ENCODE measurements around the gene NEUROD2.
"Not testable (repeated sequence)": the region's sequence is repeated elsewhere in the genome, so short reads cannot be mapped to it uniquely, and the experiment has no call there.

The NEUROD2 gene

GRCh38 chr17:39601758-39602532 lies 5.8 kb downstream of the NEUROD2 start:
- DNase-seq: no peak

- no peak for DNase-seq
Observed at GRCh38 chr17:39600997-39601597, 6.6 kb downstream of the NEUROD2 start.

- DNase-seq: no peak
Observed at GRCh38 chr17:39600288-39600996, 7.3 kb downstream of the NEUROD2 start.

- DNase-seq: no peak
Observed at GRCh38 chr17:39599665-39600231, 8.0 kb downstream of the NEUROD2 start.

- no peak for DNase-seq
Observed at GRCh38 chr17:39599004-39599664, 8.6 kb downstream of the NEUROD2 start.

GRCh38 chr17:39598630-39599003 lies 9.1 kb downstream of the NEUROD2 start:
- DNase-seq: no peak

GRCh38 chr17:39598047-39598481 lies 9.7 kb downstream of the NEUROD2 start:
- no peak for DNase-seq

- no peak for DNase-seq
Observed at GRCh38 chr17:39597372-39598046, 10.2 kb downstream of the NEUROD2 start.

- DNase-seq: no peak
Observed at GRCh38 chr17:39596543-39597267, 11.0 kb downstream of the NEUROD2 start.

GRCh38 chr17:39595928-39596510 lies 11.7 kb downstream of the NEUROD2 start:
- DNase-seq: no peak

- DNase-seq: no peak
Observed at GRCh38 chr17:39595294-39595693, 12.4 kb downstream of the NEUROD2 start.

GRCh38 chr17:39593371-39593770 lies 14.3 kb downstream of the NEUROD2 start:
- no peak for DNase-seq

GRCh38 chr17:39591958-39592954 lies 15.5 kb downstream of the NEUROD2 start:
- no peak for DNase-seq

- not testable (repeated sequence) for DNase-seq
Observed at GRCh38 chr17:39590180-39590579, 17.5 kb downstream of the NEUROD2 start.

- DNase-seq: no peak
Observed at GRCh38 chr17:39582658-39583057, 25.1 kb downstream of the NEUROD2 start.

- no peak for DNase-seq
Observed at GRCh38 chr17:39581759-39582085, 26.0 kb downstream of the NEUROD2 start.

- no peak for DNase-seq
Observed at GRCh38 chr17:39581071-39581758, 26.5 kb downstream of the NEUROD2 start.

GRCh38 chr17:39580082-39580468 lies 27.6 kb downstream of the NEUROD2 start:
- no peak for DNase-seq

GRCh38 chr17:39579318-39580081 lies 28.2 kb downstream of the NEUROD2 start:
- DNase-seq: no peak

Measured in activated CD4-positive, alpha-beta T cell treated with anti-CD3 and anti-CD28 coated beads, Interleukin-2, amount 50 U/mL, for 4 hours (primary cell).